HCT116 (cell line): ENCODE data around the gene PRIMA1. TPM values are rescaled to one million over a fixed set of nuclear protein-coding genes. Genes with fewer than 3 reads are reported as not detected.
A peak's percentile ranks its signal among the peaks of the same experiment; 100 is the strongest.

Experiments used
- ATAC-seq: fragments of 200-7000 bp; cut with Tn5 transposase; 2 replicates; pipeline ENCODE4 v1.9.1; 2020; ENCODE audit warnings: mild to moderate bottlenecking, moderate library complexity
- BruUV-seq: library from RNA; stranded (reverse); fragments of 400-500 nt; replicated peaks from 2 replicates; lab custom pipeline; 2021; lab: Mats Ljungman, UMichigan
- CTCF ChIA-PET: fragments of 300-600 bp; sonication (Branson Sonifier 250); formaldehyde crosslinking; loops from one replicate; lab custom pipeline; 2021; ENCODE audit warnings: antibody characterized with exemption; lab: Charles Lee
- POLR2A ChIA-PET: fragments of 300-600, 350-600 bp; sonication (Branson Sonifier 250); formaldehyde crosslinking; loops from one replicate; lab custom pipeline; 2021; ENCODE audit warnings: antibody characterized with exemption; lab: Charles Lee
- RAD21 ChIA-PET, 2 experiments: fragments of 300-600 bp; sonication (Branson Sonifier 250); formaldehyde crosslinking; loops; one replicate each; lab custom pipeline; 2023; ENCODE audit warnings: low total read pairs in 2 of 2; ENCODE audit not compliant: uncharacterized antibody in 2 of 2, unreplicated experiment in 2 of 2, low non-redundant PET in 1 of 2; lab: Charles Lee
- DNase-seq: peaks from one replicate; pipeline ENCODE4 v3.0.0-alpha.2; 2010; ENCODE audit warnings: low read depth, low spot score
- H2AFZ ChIP-seq: fragments of 200-600 bp; shearing (Covaris generic), sonication (generic); 2 replicates; pipeline ENCODE4 v1.6.1; 2017; ENCODE audit warnings: low read depth, mixed run types, mixed read lengths, antibody characterized with exemption, low read length; ENCODE audit not compliant: poor library complexity, severe bottlenecking
- H3K27ac ChIP-seq: 2 replicates; pipeline ENCODE4 v1.5.1; 2012; ENCODE audit warnings: low read depth, low read length
- H3K27me3 ChIP-seq: fragments of 200-600 bp; sonication (generic); 2 replicates; pipeline ENCODE4 v1.6.1; 2016; ENCODE audit warnings: mixed run types, low read length, mixed read lengths; ENCODE audit not compliant: insufficient read depth
- H3K36me3 ChIP-seq, 2 experiments: fragments of 200-500 bp in 1 of 2; fragments of 200-600 bp in 1 of 2; sonication (Bioruptor generic) in 1 of 2; sonication (generic) in 1 of 2; 2 replicates each; pipeline versions ENCODE4 v1.5.1 to v1.6.1; 2014 to 2016; ENCODE audit warnings: low read length in 2 of 2, inconsistent platforms in 1 of 2, mixed read lengths in 1 of 2, mixed run types in 1 of 2; ENCODE audit not compliant: insufficient read depth in 2 of 2, control insufficient read depth in 1 of 2
- H3K4me1 ChIP-seq, 2 experiments: fragments of 200-600 bp in 1 of 2; sonication (generic) in 1 of 2; 2 replicates each; pipeline versions ENCODE4 v1.5.1 to v1.6.1; 2012 to 2017; ENCODE audit warnings: low read length in 2 of 2, inconsistent platforms in 1 of 2, mild to moderate bottlenecking in 1 of 2, mixed read lengths in 1 of 2, mixed run types in 1 of 2, moderate library complexity in 1 of 2; ENCODE audit not compliant: insufficient read depth in 2 of 2, control insufficient read depth in 1 of 2
- H3K4me2 ChIP-seq: fragments of 200-600 bp; sonication (generic); 2 replicates; pipeline ENCODE4 v1.6.1; 2017; ENCODE audit warnings: mixed run types, low read length, mixed read lengths
- H3K4me3 ChIP-seq, 2 experiments: fragments of 200-600 bp in 1 of 2; sonication (generic) in 1 of 2; replicated peaks in 1 of 2; 2 replicates each; pipeline ENCODE4 v1.5.1; 2011 to 2016; ENCODE audit warnings: low read length in 2 of 2, control low read depth in 1 of 2, low read depth in 1 of 2, mild to moderate bottlenecking in 1 of 2, mixed read lengths in 1 of 2, mixed run types in 1 of 2
- H3K79me2 ChIP-seq: fragments of 200-600 bp; sonication (generic); 2 replicates; pipeline ENCODE4 v1.6.1; 2017; ENCODE audit warnings: mild to moderate bottlenecking, mixed run types, low read length, moderate library complexity, mixed read lengths; ENCODE audit not compliant: insufficient read depth
- H3K9ac ChIP-seq: fragments of 200-600 bp; sonication (generic); 2 replicates; pipeline ENCODE4 v1.6.1; 2016; ENCODE audit warnings: low read length, mixed read lengths
- H3K9me2 ChIP-seq: fragments of 200-600 bp; sonication (generic), shearing (Covaris generic); 2 replicates; pipeline ENCODE4 v1.6.1; 2017; ENCODE audit warnings: mixed run types, mild to moderate bottlenecking, moderate library complexity; ENCODE audit not compliant: insufficient read depth
- H3K9me3 ChIP-seq, 2 experiments: fragments of 200-500 bp in 1 of 2; fragments of 200-600 bp in 1 of 2; sonication (Bioruptor generic) in 1 of 2; sonication (generic) in 1 of 2; 2 replicates each; pipeline ENCODE4 v1.6.1; 2014 to 2017; ENCODE audit warnings: low read length in 2 of 2, mixed read lengths in 2 of 2, inconsistent platforms in 1 of 2, low read depth in 1 of 2, mild to moderate bottlenecking in 1 of 2, mixed run types in 1 of 2, moderate library complexity in 1 of 2; ENCODE audit not compliant: control insufficient read depth in 1 of 2, insufficient read depth in 1 of 2
- H4K20me1 ChIP-seq: fragments of 200-600 bp; sonication (generic), shearing (Covaris generic); 2 replicates; pipeline ENCODE4 v1.6.1; 2017; ENCODE audit warnings: mixed run types, mild to moderate bottlenecking, moderate library complexity; ENCODE audit not compliant: insufficient read depth
- CEBPB ChIP-seq: IDR thresholded peaks from 2 replicates; pipeline ENCODE4 v1.6.1; 2012; ENCODE audit warnings: low read depth
- CTCF ChIP-seq, 3 experiments: fragments of 200-600 bp in 1 of 3; sonication (generic) in 1 of 3; IDR thresholded peaks in 2 of 3; conservative IDR thresholded peaks in 1 of 3; 2 replicates each; pipeline ENCODE4 v1.5.1; 2012 to 2017; ENCODE audit warnings: low read depth in 2 of 3, low read length in 2 of 3, antibody characterized with exemption in 1 of 3, borderline replicate concordance in 1 of 3, control low read depth in 1 of 3, mild to moderate bottlenecking in 1 of 3, mixed read lengths in 1 of 3, mixed run types in 1 of 3, moderate library complexity in 1 of 3; ENCODE audit not compliant: insufficient read depth in 1 of 3
- EGR1 ChIP-seq: IDR thresholded peaks from 2 replicates; pipeline ENCODE4 v1.6.1; 2012; ENCODE audit warnings: low read depth
- EZH2 ChIP-seq: fragments of 200-600 bp; sonication (generic); IDR thresholded peaks from 2 replicates; pipeline ENCODE4 v1.6.1; 2017; ENCODE audit warnings: antibody characterized with exemption, mixed run types
- JUND ChIP-seq: IDR thresholded peaks from 2 replicates; pipeline ENCODE4 v1.6.1; 2012
- REST ChIP-seq: IDR thresholded peaks from 2 replicates; pipeline ENCODE4 v1.6.1; 2012; ENCODE audit warnings: low read depth
- SP1 ChIP-seq: IDR thresholded peaks from 2 replicates; pipeline ENCODE4 v1.6.1; 2012; ENCODE audit warnings: low read depth
- SRF ChIP-seq: IDR thresholded peaks from 2 replicates; pipeline ENCODE4 v1.6.1; 2012; ENCODE audit warnings: low read depth
- TCF7L2 ChIP-seq: IDR thresholded peaks from 2 replicates; pipeline ENCODE4 v1.7.0; 2011; ENCODE audit warnings: borderline replicate concordance, inconsistent platforms; ENCODE audit not compliant: insufficient read depth, insufficient read length; ENCODE audit errors: extremely low read depth
- YY1 ChIP-seq: IDR thresholded peaks from 2 replicates; pipeline ENCODE4 v1.6.1; 2011; ENCODE audit warnings: low read length, low read depth, moderate library complexity, mild to moderate bottlenecking; ENCODE audit not compliant: insufficient replicate concordance; ENCODE audit errors: extremely low read depth
- ZBTB33 ChIP-seq: IDR thresholded peaks from 2 replicates; pipeline ENCODE4 v1.6.1; 2011; ENCODE audit warnings: mild to moderate bottlenecking, low read length, moderate library complexity; ENCODE audit not compliant: insufficient replicate concordance; ENCODE audit errors: extremely low read depth
- ZNF274 ChIP-seq: fragments of 200-500 bp; sonication (Bioruptor generic); IDR thresholded peaks from 2 replicates; pipeline ENCODE4 v1.6.1; 2014; ENCODE audit warnings: mild to moderate bottlenecking, low read depth, low read length, inconsistent platforms
- intact Hi-C: fragments of 100-400 bp; cut with micrococcal nuclease; formaldehyde crosslinking; loops from 2 replicates; pipeline ENCODE4 v1.10.0; 2022
- total RNA-seq: library from RNA; stranded (reverse); gene quantifications from one replicate; pipeline ENCODE4 v1.2.1, GENCODE V29; 2021; ENCODE audit not compliant: unreplicated experiment

Gene PRIMA1
- total RNA-seq, 1 experiment from 2014 or later, result 1.5 TPM

- no peak for DNase-seq
- Histone ChIP-seq H3K36me3 (no peaks in the 10 kb centered on the region), H3K9ac (no peak overlapping the region), H3K27ac (no peak overlapping the region), H4K20me1 (no peaks in the 10 kb centered on the region), H3K4me3 (no peak overlapping the region), H3K9me2 (no peaks in the 10 kb centered on the region), H3K27me3 (peaks cover 3% of the 10 kb centered on the region; the same call in 1 of the 2 replicates), H3K9me3 (no peaks in the 10 kb centered on the region), H3K79me2 (no peaks in the 10 kb centered on the region), H3K4me2 (no peak overlapping the region), H2AFZ (no peak overlapping the region), H3K4me1 (no peaks in the 10 kb centered on the region)
- POLR2A ChIA-PET, result no interaction called here
- CTCF ChIA-PET, result no interaction called here
- TF ChIP-seq SRF (no peak), YY1 (no peak), CTCF (IDR thresholded peaks at IDR 0.05 in 2 of 3, conservative IDR thresholded peaks at IDR 0.05 in 1 of 3; ENCODE audit: borderline replicate concordance in 1 of 3, insufficient read depth in 1 of 3, low read depth in 2 of 3, low read length in 2 of 3) (peak in 2 of 3 experiments; percentile 21 to 24; a peak in 3 of 6 replicates), CEBPB (no peak), JUND (no peak), EZH2 (no peak)
- intact Hi-C loops, result no loop called here
- RAD21 ChIA-PET, result no interaction called here
- no peak for ATAC-seq
- BruUV-seq, result no TSS peak
Observed at GRCh38 chr14:93824518-93825234, 36.4 kb upstream of the PRIMA1 start.

GRCh38 chr14:93824076-93824475 is 35.8 kb upstream of the PRIMA1 start:
- no peaks in the 10 kb centered on the region for H3K9me2 ChIP-seq
- CTCF ChIA-PET, result no interaction called here
- ATAC-seq (no peak), DNase-seq (no peak)
- RAD21 ChIA-PET, result no interaction called here
- H2AFZ ChIP-seq, result no peak overlapping the region
- no peak overlapping the region for H3K27ac ChIP-seq
- H3K27me3 ChIP-seq, result peaks cover 3% of the 10 kb centered on the region; the same call in 1 of the 2 replicates
- no peaks in the 10 kb centered on the region for H3K9me3 ChIP-seq
- no peak overlapping the region for H3K4me2 ChIP-seq
- no peak overlapping the region for H3K4me3 ChIP-seq
- BruUV-seq, result no TSS peak
- POLR2A ChIA-PET, result no interaction called here
- no peak overlapping the region for H3K9ac ChIP-seq
- intact Hi-C loops, result no loop called here
- no peaks in the 10 kb centered on the region for H3K79me2 ChIP-seq
- H4K20me1 ChIP-seq, result no peaks in the 10 kb centered on the region
- H3K4me1 ChIP-seq, result no peaks in the 10 kb centered on the region
- H3K36me3 ChIP-seq, result no peaks in the 10 kb centered on the region
- no peak for TF ChIP-seq EGR1
- TF ChIP-seq TCF7L2, result no peak
- TF ChIP-seq SP1, result no peak
- TF ChIP-seq ZNF274, result no peak
- TF ChIP-seq ZBTB33, result no peak
- no peak for TF ChIP-seq REST
